GM12864 (cell line): ENCODE data around the gene HTD2.
A peak's percentile ranks its signal among the peaks of the same experiment; 100 is the strongest.

Experiments used
- DNase-seq: peaks from one replicate; pipeline ENCODE4 v3.0.0-alpha.2; 2011; ENCODE audit warnings: low read depth
- H3K4me3 ChIP-seq: 2 replicates; pipeline ENCODE4 v1.5.1; 2011; ENCODE audit warnings: mild to moderate bottlenecking, low read depth, low read length, control low read depth
- TF ChIP-seq, protein P1 (sequence below): IDR thresholded peaks from 2 replicates; pipeline ENCODE4 v1.5.1; 2011; ENCODE audit warnings: low read depth, mild to moderate bottlenecking, moderate library complexity, low read length, control low read depth, inconsistent platforms; ENCODE audit errors: missing control alignments

HTD2 gene

DNA sequence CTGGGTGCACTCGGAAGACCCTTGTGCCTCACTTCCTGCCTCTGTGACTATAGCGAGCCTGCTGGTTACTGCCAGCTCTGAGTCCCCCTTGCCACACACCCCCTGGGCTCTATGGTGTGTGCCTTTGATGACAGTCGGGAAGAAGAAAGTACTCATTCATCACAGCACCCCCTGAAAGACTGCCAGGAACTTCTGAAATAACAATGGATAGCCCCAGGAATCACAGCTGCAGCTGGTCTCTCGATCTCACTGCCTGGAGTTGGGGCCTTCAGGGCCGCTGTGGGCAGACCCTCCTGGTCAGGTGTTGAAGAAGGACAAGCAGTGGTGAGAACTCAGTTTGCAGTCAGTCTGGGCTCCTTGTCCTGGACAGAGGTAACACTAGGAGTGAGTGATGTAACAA lies 10.1 kb upstream of the HTD2 start:
- DNase-seq: no peak
- TF ChIP-seq, protein P1, sequence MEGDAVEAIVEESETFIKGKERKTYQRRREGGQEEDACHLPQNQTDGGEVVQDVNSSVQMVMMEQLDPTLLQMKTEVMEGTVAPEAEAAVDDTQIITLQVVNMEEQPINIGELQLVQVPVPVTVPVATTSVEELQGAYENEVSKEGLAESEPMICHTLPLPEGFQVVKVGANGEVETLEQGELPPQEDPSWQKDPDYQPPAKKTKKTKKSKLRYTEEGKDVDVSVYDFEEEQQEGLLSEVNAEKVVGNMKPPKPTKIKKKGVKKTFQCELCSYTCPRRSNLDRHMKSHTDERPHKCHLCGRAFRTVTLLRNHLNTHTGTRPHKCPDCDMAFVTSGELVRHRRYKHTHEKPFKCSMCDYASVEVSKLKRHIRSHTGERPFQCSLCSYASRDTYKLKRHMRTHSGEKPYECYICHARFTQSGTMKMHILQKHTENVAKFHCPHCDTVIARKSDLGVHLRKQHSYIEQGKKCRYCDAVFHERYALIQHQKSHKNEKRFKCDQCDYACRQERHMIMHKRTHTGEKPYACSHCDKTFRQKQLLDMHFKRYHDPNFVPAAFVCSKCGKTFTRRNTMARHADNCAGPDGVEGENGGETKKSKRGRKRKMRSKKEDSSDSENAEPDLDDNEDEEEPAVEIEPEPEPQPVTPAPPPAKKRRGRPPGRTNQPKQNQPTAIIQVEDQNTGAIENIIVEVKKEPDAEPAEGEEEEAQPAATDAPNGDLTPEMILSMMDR: no peak
- no peak overlapping the region for H3K4me3 ChIP-seq

DNA sequence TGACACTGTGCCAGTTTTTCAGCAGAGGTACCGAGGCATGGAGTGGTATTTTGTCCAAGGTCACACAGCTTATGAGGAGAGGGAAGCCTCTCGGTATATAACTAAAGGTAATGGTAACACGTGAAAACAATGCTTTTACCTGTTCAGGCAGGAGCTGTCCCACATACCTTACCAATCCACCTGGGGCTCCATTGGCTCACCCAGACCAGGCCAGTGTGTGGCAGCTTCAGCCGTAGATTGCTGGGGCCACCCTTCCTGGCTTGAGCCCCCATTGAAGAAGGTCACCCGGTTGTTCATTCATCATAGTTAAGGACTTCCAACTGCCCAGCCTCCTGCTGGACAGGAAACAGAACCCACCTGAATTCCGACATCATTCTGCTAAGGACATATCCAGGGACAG lies 9.5 kb upstream of the HTD2 start:
- TF ChIP-seq, protein P1: no peak
- no peak for DNase-seq
- no peak overlapping the region for H3K4me3 ChIP-seq

DNA sequence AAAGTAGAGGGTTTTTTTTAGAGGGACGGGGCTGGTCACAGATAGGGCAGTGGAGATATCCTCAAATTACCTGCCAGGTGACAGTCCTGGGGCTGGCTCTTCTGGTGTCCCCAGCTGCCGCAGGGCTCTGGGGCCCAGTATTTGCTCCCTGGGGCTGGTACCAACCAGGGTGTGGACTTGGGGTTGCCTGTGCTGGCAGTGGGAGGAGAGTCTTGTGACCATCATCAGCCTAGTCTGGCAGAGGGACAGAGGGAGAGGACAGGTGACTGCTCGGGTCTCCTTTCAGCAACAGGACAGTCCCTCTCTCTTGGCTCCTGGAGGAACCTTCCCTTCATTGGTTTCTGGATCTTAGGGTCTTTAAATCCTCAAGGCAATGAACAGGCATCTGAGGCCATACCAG lies 8.1 kb upstream of the HTD2 start:
- H3K4me3 ChIP-seq: no peak overlapping the region
- TF ChIP-seq, protein P1: no peak
- no peak for DNase-seq

DNA sequence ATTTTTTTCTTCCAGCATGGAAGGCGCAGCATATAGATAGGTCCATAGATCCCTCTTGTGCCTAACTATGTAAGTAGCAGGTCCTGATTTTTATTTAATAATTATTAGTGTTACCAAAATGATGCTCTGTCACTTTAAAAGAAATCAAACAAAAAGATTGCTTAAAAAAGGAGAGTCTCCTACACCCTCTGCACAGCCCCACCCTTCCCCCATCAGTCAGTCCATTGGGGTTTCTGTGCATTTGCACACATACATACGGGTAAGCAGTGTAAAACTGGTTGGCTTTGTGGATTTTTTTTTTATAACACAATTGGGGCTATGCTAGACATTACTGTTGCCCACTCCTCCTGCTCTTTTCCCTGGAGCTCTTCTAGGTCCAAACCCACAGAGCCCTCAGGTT lies 7.2 kb upstream of the HTD2 start:
- TF ChIP-seq, protein P1: no peak
- H3K4me3 ChIP-seq: no peak overlapping the region
- DNase-seq: no peak

DNA sequence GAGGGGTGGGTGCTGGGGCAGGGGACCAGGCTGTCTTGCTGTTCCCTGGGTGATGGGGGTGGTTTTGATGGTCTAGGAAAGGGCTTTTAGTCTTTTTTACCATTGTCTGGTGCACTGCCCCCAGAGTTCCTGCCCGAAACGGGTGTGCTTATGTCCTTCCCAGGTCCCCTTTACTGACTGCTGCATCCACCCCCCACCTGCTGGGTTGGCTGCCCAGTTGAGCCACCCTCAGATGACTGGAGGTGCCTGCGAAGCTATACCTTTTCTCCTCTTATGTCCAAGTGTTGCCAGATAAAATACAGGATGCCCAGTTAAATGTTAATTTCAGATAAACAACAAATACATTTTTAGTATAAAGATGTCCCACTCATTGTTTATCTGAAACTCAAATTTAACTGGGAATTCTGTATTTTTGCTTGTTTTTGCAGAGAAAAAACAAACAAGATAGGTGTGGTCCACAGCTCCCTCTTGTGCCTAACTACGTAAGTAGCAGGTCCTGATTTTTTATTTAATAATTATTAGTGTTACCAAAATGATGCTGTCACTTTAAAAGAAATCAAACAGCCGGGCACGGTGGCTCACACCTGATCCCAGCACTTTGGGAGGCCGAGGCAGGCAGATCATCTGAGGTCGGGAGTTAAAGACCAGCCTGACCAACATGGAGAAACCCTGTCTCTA lies 6.3 kb upstream of the HTD2 start:
- no peak for DNase-seq
- no peak overlapping the region for H3K4me3 ChIP-seq
- TF ChIP-seq, protein P1: peak; percentile 26

DNA sequence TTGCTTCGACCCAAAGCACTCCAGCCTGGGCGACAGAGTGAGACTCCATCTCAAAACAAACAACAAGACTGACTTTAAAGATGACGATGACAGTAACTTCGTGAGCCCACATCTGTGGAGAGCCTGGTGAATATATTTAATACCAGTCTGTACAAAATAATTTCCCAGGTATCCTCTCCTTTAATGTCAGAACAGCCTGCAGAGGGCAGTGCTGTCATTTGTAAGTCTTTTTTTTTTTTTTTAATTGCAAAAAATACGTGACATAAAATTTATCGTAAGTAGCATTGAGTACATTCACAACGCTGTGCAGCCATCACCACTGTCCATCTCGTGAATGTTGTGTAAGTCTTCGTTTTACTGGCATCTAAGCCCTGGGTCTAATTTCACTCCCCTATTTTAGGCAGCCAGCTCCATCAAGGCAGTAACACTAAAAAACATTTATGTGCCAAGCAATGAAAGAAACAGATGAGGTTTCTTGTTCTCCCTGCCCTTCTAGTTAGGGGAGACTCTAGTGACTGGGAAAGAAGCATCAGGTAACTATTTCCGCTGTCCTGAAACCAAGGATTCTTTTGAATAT lies 1.4 kb downstream of the HTD2 start:
- DNase-seq: no peak
- TF ChIP-seq, protein P1: peak; percentile 46
- peak overlapping the region; percentile 79 for H3K4me3 ChIP-seq

DNA sequence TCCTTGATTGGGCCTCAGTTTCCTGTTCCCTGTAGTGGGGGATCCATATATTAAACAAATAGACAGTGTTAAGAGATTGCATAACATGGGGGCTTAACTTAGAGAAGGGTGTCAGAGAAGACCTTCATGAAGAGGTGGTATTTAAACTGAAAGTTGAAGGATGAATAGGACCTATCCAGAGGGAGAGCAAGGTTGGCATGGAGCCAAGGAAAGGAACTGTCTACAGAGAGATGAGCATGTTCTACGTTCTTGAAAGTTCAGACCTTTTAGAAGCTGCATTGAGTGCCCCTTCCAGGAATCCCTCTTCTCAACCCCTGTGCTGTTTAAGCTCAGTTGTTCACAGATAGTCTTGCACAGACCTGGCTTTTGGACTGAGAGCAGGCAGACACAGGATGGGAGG lies 2.4 kb downstream of the HTD2 start:
- TF ChIP-seq, protein P1: no peak
- no peak for DNase-seq
- no peak overlapping the region for H3K4me3 ChIP-seq
